GM12891 (cell line): ENCODE results near the gene BTBD3.

Experiments
- POLR2A ChIP-seq: IDR thresholded peaks from 2 replicates; pipeline ENCODE4 v1.6.1; 2011; ENCODE audit warnings: low read depth, low read length, control low read depth
- POLR2AphosphoS5 ChIP-seq: IDR thresholded peaks from 2 replicates; pipeline ENCODE4 v1.6.1; 2011; ENCODE audit warnings: low read depth, low read length, control low read depth
- TAF1 ChIP-seq: IDR thresholded peaks from 2 replicates; pipeline ENCODE4 v1.6.1; 2011; ENCODE audit warnings: low read depth, low read length, control low read depth

DNA sequence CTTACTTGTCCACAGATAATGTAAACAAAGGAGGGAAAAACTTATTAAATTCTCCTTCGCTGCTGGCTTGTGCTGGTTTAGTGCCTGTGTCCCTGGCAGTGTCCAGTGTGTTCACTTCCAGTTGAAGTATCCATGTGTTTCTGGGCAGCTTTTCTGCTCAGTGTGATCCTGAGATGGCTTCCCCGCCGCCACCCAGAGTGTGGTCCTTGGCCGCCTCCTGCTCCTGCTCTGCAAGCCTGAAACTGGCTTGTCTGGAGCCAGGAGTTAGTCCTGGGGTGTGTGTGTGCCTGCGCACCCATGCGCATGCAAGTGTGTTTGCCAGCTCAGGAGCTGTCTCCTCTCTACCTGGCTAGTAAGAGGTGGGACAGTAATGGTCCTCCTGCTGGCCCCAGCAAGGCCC lies 7.2 kb downstream of the BTBD3 start:
- TF ChIP-seq POLR2A (no peak), TAF1 (no peak), POLR2AphosphoS5 (no peak)
